A549 (cell line): Measurements from ENCODE around the gene SYMPK.

Experiments
- CHD2 ChIP-seq: fragments of 150-350 bp; IDR thresholded peaks from 2 replicates; pipeline ENCODE4 v1.6.1; 2014; ENCODE audit warnings: low read length; ENCODE audit not compliant: partially characterized antibody
- JUNB ChIP-seq: fragments of >200 bp; sonication (Bioruptor Twin); formaldehyde crosslinking; IDR thresholded peaks from 2 replicates; pipeline ENCODE4 v1.6.1; 2016
- KDM1A ChIP-seq: fragments of 200-600 bp; sonication (generic); IDR thresholded peaks from 2 replicates; pipeline ENCODE4 v1.6.1; 2016; ENCODE audit warnings: low read depth, mild to moderate bottlenecking
- KDM5A ChIP-seq: fragments of 200-600 bp; sonication (generic); IDR thresholded peaks from 2 replicates; pipeline ENCODE4 v1.6.1; 2016; ENCODE audit warnings: antibody characterized with exemption, mild to moderate bottlenecking
- MAFK ChIP-seq: fragments of 450-650 bp; IDR thresholded peaks from 2 replicates; pipeline ENCODE4 v1.6.1; 2014; ENCODE audit not compliant: partially characterized antibody
- MYC ChIP-seq: IDR thresholded peaks from 2 replicates; pipeline ENCODE4 v1.6.1; 2012; ENCODE audit warnings: mild to moderate bottlenecking, inconsistent platforms, low read length, improper control_type of control experiment, borderline replicate concordance
- NFE2L2 ChIP-seq: fragments of 150-350 bp; conservative IDR thresholded peaks from 2 replicates; pipeline ENCODE4 v1.6.1; 2014; ENCODE audit warnings: low read length
- POLR2A ChIP-seq: IDR thresholded peaks from 2 replicates; pipeline ENCODE4 v1.6.1; 2012; ENCODE audit warnings: mild to moderate bottlenecking, low read length
- RAD21 ChIP-seq, 2 experiments: fragments of >200 bp in 1 of 2; sonication (Bioruptor Twin) in 1 of 2; formaldehyde crosslinking in 1 of 2; IDR thresholded peaks in 1 of 2; conservative IDR thresholded peaks in 1 of 2; 2 replicates in 1 of 2; 3 replicates in 1 of 2; pipeline ENCODE4 v1.6.1; 2012 to 2018; ENCODE audit warnings: inconsistent platforms in 1 of 2
- RFX5 ChIP-seq: fragments of 450-650 bp; IDR thresholded peaks from 2 replicates; pipeline ENCODE4 v1.7.1; 2014; ENCODE audit warnings: antibody characterized with exemption, mild to moderate bottlenecking, moderate library complexity
- TF ChIP-seq, protein P1 (sequence below): fragments of >200 bp; sonication (Bioruptor Twin); formaldehyde crosslinking; IDR thresholded peaks from 3 replicates; pipeline ENCODE4 v1.5.1; 2016
- TF ChIP-seq, protein P2 (sequence below): IDR thresholded peaks from 2 replicates; pipeline ENCODE4 v1.6.1; 2012
- TF ChIP-seq, protein P3 (sequence below): fragments of 150-350 bp; IDR thresholded peaks from 2 replicates; pipeline ENCODE4 v1.6.1; 2014; ENCODE audit warnings: low read depth, mild to moderate bottlenecking, low read length

DNA sequence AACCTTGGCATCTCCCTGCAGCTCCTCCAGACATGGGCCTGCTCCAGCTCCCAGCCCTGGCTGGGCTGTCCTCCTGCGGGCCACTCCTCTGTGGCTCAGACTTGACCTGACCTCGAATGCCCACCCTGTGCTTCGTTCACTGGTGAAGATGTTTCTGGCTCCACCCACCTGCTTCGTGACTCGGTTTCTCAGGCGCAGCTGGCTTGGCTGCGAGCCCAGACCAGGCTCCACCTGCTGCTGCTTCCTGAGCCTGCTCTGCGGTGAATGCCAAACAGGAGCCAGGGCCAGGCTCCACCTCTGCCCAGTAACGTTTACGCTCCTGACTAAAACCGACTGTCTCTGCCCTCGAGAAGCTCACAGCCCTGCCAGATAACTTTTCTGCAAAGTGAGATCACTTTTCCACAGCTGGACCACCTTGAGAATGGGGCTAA is 38.9 kb downstream of the SYMPK start:
- TF ChIP-seq, protein P1, sequence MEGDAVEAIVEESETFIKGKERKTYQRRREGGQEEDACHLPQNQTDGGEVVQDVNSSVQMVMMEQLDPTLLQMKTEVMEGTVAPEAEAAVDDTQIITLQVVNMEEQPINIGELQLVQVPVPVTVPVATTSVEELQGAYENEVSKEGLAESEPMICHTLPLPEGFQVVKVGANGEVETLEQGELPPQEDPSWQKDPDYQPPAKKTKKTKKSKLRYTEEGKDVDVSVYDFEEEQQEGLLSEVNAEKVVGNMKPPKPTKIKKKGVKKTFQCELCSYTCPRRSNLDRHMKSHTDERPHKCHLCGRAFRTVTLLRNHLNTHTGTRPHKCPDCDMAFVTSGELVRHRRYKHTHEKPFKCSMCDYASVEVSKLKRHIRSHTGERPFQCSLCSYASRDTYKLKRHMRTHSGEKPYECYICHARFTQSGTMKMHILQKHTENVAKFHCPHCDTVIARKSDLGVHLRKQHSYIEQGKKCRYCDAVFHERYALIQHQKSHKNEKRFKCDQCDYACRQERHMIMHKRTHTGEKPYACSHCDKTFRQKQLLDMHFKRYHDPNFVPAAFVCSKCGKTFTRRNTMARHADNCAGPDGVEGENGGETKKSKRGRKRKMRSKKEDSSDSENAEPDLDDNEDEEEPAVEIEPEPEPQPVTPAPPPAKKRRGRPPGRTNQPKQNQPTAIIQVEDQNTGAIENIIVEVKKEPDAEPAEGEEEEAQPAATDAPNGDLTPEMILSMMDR = no peak
- TF ChIP-seq, protein P2, sequence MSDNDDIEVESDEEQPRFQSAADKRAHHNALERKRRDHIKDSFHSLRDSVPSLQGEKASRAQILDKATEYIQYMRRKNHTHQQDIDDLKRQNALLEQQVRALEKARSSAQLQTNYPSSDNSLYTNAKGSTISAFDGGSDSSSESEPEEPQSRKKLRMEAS = no peak
- TF ChIP-seq MYC (no peak), KDM1A (no peak), CHD2 (no peak), RAD21 (conservative IDR thresholded peaks at IDR 0.05 in 1 of 2, IDR thresholded peaks at IDR 0.05 in 1 of 2) (no peak), NFE2L2 (no peak), POLR2A (no peak), KDM5A (no peak), MAFK (no peak), JUNB (no peak), RFX5 (no peak)
- TF ChIP-seq, protein P3, sequence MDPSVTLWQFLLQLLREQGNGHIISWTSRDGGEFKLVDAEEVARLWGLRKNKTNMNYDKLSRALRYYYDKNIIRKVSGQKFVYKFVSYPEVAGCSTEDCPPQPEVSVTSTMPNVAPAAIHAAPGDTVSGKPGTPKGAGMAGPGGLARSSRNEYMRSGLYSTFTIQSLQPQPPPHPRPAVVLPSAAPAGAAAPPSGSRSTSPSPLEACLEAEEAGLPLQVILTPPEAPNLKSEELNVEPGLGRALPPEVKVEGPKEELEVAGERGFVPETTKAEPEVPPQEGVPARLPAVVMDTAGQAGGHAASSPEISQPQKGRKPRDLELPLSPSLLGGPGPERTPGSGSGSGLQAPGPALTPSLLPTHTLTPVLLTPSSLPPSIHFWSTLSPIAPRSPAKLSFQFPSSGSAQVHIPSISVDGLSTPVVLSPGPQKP = no peak
